Smooth muscle cell (in vitro differentiated cells): ENCODE measurements around the gene KCNQ1. TPM values are rescaled to one million over a fixed set of nuclear protein-coding genes. Genes with fewer than 3 reads are reported as not detected.

ENCODE experiments used
- DNase-seq: peaks from one replicate; lab custom pipeline; 2025; ENCODE audit not compliant: unreplicated experiment; lab: John Stamatoyannopoulos, UW
- H2AFZ ChIP-seq: fragments of 200-600 bp; sonication (generic); 2 replicates; pipeline ENCODE4 v1.6.0; 2016; ENCODE audit warnings: antibody characterized with exemption, low read depth, mild to moderate bottlenecking
- H3F3A ChIP-seq: fragments of 200-600 bp; sonication (generic); 2 replicates; pipeline ENCODE4 v1.6.0; 2017; ENCODE audit warnings: antibody characterized with exemption, low read depth
- H3K27ac ChIP-seq: fragments of 200-600 bp; sonication (generic); 2 replicates; pipeline ENCODE4 v1.5.1; 2016; ENCODE audit warnings: low read depth, mild to moderate bottlenecking
- H3K27me3 ChIP-seq: fragments of 200-600 bp; sonication (generic); 2 replicates; pipeline ENCODE4 v1.6.1; 2016; ENCODE audit warnings: low read depth, mild to moderate bottlenecking
- H3K36me3 ChIP-seq: fragments of 200-600 bp; sonication (generic); 2 replicates; pipeline ENCODE4 v1.5.1; 2016; ENCODE audit warnings: low read depth
- H3K4me1 ChIP-seq: fragments of 200-600 bp; sonication (generic); 2 replicates; pipeline ENCODE4 v1.5.1; 2016; ENCODE audit warnings: low read depth
- H3K4me2 ChIP-seq: fragments of 200-600 bp; sonication (generic); 2 replicates; pipeline ENCODE4 v1.6.0; 2016; ENCODE audit warnings: mild to moderate bottlenecking
- H3K4me3 ChIP-seq: fragments of 200-600 bp; sonication (generic); 2 replicates; pipeline ENCODE4 v1.5.1; 2016; ENCODE audit warnings: mild to moderate bottlenecking
- H3K79me2 ChIP-seq: fragments of 200-600 bp; sonication (generic); 2 replicates; pipeline ENCODE4 v1.6.0; 2016; ENCODE audit warnings: low read depth, mild to moderate bottlenecking
- H3K9ac ChIP-seq: fragments of 200-600 bp; sonication (generic); 2 replicates; pipeline ENCODE4 v1.6.0; 2016; ENCODE audit warnings: low read depth
- H3K9me3 ChIP-seq: fragments of 200-600 bp; sonication (generic); replicated peaks from 2 replicates; pipeline ENCODE4 v1.5.1; 2016; ENCODE audit warnings: low read depth
- H4K20me1 ChIP-seq: fragments of 200-600 bp; sonication (generic); 2 replicates; pipeline ENCODE4 v1.6.0; 2016; ENCODE audit warnings: low read depth
- WGBS: methylation state at CpG from one replicate; pipeline ENCODE4 v1.1.7; 2016; ENCODE audit warnings: low lambda C conversion rate; 5-methylcytosine and 5-hydroxymethylcytosine counted together
- polyA plus RNA-seq: library from polyadenylated mRNA; unstranded; fragments of >200 nt; fragmentation: Nextera tagmentation; extraction: Ambion mirVana; gene quantifications from 2 replicates; pipeline ENCODE4 v1.2.1, GENCODE V29; 2016
- total RNA-seq: library from RNA; depleted of rRNA; stranded (reverse); fragments of >200 nt; gene quantifications from 2 replicates; pipeline ENCODE4 v1.2.3, GENCODE V29; 2014
- TF ChIP-seq, protein P1 (sequence below): fragments of 200-600 bp; sonication (generic); IDR thresholded peaks from 2 replicates; pipeline ENCODE4 v1.5.1; 2017; ENCODE audit warnings: borderline replicate concordance, mild to moderate bottlenecking, antibody characterized with exemption; ENCODE audit not compliant: insufficient read depth, poor library complexity, severe bottlenecking

Gene KCNQ1
- total and polyA plus RNA-seq, 2 experiments from 2014 or later = 1.3 to 2.3 TPM

DNA sequence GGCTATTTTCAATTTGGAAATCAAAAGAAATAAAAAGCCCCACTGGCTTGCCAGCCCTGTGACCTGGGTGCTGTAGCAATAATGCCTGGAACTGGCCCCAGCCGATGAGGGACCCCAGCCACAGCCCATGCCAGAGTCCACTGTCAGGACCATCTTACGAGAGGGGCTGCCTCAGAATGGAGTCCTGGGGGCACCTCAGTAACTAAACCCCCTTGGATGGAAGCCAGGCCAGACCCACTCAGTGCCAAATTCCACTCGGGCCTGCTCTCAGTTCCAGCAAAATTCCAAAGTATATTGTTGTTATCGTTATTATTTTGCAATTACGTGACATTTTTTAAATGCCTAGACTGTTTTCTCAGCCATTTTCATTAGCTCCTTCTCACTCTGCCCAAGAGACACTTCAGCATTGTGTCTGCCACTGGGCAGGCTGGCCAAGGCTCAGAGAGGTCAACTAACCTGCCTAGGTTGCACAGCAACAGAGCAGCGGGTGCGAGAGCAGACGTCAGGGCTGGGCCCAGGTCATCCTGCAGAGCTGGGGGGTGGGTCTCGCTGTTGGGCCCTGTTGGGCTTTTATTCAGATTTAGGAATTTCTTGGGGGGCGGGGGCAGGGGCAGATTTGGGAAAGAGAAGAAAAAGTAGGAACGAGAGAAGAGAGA is 421.2 kb downstream of the KCNQ1 start:
- WGBS = 91% methylated on average over 11 of the region's 11 CpGs
- Histone ChIP-seq H2AFZ (no peak overlapping the region), H3K4me1 (peaks cover 16% of the 10 kb centered on the region), H3K27ac (no peak overlapping the region), H3K4me3 (no peak overlapping the region), H3K79me2 (no peaks in the 10 kb centered on the region), H3F3A (no peaks in the 10 kb centered on the region), H3K9me3 (no peaks in the 10 kb centered on the region), H4K20me1 (no peaks in the 10 kb centered on the region), H3K9ac (no peak overlapping the region), H3K36me3 (no peaks in the 10 kb centered on the region), H3K4me2 (no peak overlapping the region), H3K27me3 (peaks cover 32% of the 10 kb centered on the region)
- DNase-seq = no peak
- TF ChIP-seq, protein P1, sequence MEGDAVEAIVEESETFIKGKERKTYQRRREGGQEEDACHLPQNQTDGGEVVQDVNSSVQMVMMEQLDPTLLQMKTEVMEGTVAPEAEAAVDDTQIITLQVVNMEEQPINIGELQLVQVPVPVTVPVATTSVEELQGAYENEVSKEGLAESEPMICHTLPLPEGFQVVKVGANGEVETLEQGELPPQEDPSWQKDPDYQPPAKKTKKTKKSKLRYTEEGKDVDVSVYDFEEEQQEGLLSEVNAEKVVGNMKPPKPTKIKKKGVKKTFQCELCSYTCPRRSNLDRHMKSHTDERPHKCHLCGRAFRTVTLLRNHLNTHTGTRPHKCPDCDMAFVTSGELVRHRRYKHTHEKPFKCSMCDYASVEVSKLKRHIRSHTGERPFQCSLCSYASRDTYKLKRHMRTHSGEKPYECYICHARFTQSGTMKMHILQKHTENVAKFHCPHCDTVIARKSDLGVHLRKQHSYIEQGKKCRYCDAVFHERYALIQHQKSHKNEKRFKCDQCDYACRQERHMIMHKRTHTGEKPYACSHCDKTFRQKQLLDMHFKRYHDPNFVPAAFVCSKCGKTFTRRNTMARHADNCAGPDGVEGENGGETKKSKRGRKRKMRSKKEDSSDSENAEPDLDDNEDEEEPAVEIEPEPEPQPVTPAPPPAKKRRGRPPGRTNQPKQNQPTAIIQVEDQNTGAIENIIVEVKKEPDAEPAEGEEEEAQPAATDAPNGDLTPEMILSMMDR = no peak

DNA sequence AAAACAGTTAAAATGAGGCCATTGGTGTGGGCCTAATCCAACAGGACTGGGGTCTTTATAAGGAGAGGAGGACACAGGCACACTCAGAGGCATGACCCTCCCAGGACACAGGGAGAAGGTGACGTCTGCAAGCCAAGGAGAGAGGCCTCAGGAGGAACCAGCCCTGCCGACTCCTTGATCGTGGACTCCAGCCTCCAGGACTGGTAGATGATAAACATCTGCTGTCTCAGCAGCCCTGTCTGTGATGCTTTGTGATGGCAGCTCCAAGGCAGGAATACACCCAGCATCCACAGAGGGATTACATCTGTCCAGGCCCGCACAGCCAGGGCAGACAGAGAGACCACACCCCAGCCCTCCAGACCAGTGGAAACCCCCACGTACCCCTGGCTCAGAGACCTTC is 422.3 kb downstream of the KCNQ1 start:
- Histone ChIP-seq H3F3A (no peaks in the 10 kb centered on the region), H3K79me2 (no peaks in the 10 kb centered on the region), H3K4me1 (peaks cover 16% of the 10 kb centered on the region), H2AFZ (no peak overlapping the region), H3K27ac (no peak overlapping the region), H3K9me3 (no peaks in the 10 kb centered on the region), H3K27me3 (peaks cover 38% of the 10 kb centered on the region), H3K36me3 (no peaks in the 10 kb centered on the region), H3K4me3 (no peak overlapping the region), H3K4me2 (no peak overlapping the region), H3K9ac (no peak overlapping the region), H4K20me1 (no peaks in the 10 kb centered on the region)
- TF ChIP-seq, protein P1 = no peak
- WGBS = 92% methylated on average over 5 of the region's 5 CpGs
- no peak for DNase-seq

DNA sequence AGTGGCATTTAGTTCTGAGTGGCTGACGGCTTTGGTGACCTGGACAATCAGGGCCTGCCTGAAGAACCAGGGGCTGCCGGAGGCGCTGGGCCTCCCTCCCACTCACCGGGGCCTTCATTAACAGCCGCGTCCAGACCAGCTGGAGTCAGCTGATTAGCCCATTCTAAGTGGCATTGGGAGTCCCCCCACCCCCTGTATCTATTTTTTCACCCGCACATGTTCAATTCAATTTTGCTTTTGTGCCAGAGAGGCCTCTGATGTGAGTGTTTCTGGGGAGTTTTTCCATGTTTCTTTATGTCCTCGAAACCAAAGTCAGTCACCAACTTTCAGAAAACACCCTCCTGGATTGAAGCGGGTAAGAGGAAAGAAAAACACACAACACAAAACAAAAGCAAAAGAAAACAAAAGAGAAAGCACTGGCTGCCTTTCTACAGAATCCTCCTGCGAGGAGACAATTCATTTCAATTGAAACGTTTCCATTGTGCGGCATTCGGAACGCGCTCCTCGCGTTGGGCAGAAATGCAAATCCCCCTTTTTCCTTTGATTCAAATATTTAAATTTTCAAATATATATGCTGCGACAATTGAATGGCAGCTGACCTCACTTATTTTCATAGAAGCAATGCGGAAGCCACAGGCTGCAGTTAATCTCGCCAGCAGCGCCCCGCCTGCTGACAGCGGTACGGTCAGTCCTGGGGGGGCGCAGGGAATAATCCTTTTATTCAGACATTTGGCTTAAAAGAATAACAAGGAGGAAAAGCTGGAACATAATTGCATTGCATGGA is 423.1 kb downstream of the KCNQ1 start:
- Histone ChIP-seq H3K27me3 (peaks cover 38% of the 10 kb centered on the region), H3F3A (no peaks in the 10 kb centered on the region), H2AFZ (peak overlapping the region; percentile 51), H3K4me3 (peak overlapping the region; percentile 31), H3K27ac (no peak overlapping the region), H3K36me3 (no peaks in the 10 kb centered on the region), H3K4me2 (peak overlapping the region; percentile 79), H3K9ac (no peak overlapping the region), H4K20me1 (no peaks in the 10 kb centered on the region), H3K9me3 (no peaks in the 10 kb centered on the region), H3K4me1 (peaks cover 16% of the 10 kb centered on the region), H3K79me2 (no peaks in the 10 kb centered on the region)
- TF ChIP-seq, protein P1 = no peak
- WGBS = 43% methylated on average over 25 of the region's 25 CpGs
- DNase-seq = no peak
